ENCODE data around the gene ANKRD11.
"Not testable (repeated sequence)": the region's sequence is repeated elsewhere in the genome, so short reads cannot be mapped to it uniquely, and the experiment has no call there.

ANKRD11 gene

DNA sequence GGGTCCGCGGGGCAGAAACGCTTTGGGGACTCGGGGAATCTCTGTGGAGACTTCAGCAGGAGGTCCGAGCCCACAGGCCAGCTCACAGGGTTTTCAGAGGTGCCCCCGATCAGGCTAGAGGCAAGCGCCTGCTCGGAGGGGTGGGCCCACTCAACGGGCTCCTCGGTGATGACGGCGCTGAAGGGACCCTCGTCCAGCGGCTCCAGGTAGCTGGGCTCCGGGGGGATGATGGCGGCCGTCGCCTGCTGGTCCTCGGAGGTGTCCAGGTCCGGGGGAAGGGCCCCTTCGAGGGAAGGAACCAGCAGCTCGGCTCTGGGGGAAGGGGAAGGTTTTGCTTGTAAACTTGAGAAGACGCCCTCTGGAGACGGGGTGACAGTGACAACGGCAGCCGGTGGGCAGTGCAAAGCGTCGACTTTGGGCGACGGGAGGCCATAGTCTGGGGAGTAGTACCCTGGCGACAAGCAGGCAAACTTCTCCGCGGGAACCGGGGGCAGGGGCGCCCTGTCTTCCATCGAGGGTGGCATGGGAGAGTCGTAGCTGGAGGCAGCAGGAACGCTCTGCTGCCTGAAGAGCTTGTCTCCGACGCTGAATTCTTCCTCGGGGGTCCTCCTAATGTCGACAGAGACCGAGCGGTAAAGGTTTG is 209.7 kb downstream of the ANKRD11 start:
- DNase-seq (ENCODE audit: low read depth) = no peak

GRCh38 chr16:89279666-89280481 is 210.5 kb downstream of the ANKRD11 start:
- no peak for DNase-seq (ENCODE audit: low read depth)

DNA sequence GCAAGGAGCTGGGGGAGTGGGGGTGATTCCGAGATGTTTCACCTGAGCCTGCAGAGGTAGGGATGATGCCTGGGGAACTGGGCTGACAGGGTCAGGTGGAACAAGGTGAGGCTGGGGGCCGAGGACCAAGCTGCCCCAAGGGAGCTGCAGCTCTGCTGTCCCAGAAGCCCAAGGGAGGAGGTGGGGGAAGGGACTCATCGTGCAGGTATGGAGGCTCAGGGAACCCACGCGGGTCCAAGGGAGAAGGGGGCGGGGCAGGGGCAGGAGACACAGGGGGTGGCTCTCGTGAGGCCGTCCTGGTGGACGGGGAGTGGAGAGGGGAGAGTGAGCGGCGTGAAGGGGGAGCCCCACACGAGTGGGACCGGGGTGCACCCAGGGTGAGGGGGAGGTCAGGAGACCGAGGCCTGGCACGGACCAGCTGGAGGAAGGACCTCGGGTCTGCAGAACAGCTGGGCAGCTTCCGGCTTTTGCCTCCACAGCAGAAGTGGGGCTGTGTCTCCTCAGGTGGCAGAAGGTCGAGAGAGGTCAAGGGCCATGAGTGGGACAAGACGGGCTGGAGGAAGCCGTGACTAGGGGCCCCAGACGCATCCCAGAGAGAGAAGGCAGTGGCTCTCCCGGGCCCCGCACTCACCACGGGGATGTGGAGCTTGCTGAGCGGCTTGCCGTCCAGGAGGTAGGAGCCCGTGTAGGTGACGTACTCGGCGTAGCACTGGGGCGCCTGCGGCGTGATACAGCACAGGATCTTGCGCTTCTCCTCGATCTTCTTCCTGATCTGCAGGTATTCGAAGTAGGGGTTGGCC is 211.7 kb downstream of the ANKRD11 start:
- DNase-seq (ENCODE audit: low read depth) = no peak

DNA sequence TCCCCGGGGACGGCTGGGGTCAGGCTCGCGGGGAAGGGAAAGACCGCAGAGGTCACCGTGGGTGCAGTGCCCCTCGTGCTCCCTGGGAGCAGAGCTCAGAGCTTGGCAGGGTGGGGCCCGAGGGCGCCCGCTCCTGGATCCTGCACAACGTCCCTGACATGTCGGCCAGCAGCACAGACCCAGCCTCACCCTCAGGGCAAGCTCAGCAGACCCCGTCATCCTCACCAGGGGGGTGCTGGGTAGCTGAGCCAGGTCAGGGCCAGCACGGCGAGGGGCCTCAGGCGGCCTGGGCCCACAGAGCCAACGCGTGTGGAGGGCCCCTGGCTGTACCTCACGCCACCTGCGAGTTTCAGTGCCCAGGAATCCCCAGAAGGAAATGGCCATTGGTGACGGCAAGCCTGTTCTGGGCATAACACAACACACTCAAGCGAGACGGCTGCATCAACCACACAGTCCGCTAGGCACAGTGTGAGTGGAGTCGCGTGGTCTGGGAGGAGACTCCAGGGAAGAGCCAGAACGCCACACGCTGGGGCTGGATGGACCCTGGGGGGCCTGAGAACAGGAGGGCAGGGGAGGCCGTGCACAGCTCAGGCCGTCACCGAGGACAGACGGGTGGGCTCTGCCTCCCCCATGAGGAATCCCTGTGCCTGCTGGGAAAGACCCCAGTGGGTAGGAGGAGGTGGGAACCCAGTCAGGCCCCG is 212.6 kb downstream of the ANKRD11 start:
- no peak for DNase-seq (ENCODE audit: low read depth)

DNA sequence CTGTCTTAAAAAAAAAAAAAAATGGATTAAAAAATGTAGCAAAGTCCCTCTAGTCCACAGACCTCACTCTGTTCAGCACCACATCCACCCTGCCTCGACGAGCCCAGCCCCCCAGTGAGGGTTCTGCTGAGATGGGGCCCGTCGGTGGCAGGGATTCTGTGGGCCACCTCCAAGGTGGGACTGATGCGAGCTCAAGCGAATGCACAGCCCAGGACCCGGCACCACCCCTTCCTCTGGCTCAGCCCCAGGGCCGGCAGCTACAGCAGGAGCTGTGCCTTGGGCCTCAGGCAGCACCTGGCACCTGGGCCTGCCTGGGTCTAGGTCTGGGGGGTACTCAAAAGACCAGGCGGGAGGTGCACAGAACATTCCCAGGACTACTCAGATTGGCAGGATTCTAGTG is 213.3 kb downstream of the ANKRD11 start:
- DNase-seq (ENCODE audit: low read depth) = no peak

DNA sequence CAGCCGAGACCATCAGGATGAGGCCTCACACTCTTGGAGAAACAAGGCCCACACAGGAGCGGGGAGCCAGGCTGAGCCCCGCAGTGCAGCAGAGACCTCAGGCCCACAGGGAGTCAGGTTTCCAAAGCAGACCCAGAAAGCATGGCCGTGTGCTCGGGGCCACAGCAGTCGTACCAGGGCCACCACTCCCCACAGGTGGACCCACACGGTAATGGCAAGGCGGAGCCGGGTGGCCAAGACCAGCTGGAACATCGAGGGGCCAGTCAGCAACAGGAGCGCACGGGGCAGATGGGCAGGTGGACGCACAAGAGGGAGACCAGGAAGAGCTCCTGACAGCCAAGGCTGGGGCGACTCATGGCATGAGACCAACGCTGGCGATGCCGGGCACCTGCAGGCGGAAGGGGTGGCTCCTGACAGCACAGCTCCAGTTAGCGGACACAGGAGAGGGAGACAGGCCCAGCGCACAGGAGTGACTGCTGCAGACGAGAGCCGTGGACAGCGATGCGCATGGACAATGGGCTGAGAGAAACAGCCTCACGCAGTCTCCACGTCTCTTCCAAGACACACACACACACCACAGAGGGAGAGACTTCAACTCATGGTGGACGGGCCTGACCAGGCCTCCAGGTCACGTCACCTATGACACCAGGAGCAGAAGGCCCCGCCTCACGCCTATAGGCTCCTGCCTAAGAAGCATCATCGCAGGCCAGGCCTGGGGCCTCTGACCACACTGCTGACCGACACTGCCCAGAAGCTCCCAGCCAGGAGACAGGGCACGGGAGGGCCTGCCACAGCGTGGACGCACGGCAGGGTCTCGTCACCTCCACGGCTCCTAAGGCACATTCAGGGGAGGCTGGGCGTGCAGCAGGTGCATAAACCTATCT is 214.3 kb downstream of the ANKRD11 start:
- no peak for DNase-seq (ENCODE audit: low read depth)

GRCh38 chr16:89275284-89275584 is 215.1 kb downstream of the ANKRD11 start:
- DNase-seq (ENCODE audit: low read depth) = no peak

DNA sequence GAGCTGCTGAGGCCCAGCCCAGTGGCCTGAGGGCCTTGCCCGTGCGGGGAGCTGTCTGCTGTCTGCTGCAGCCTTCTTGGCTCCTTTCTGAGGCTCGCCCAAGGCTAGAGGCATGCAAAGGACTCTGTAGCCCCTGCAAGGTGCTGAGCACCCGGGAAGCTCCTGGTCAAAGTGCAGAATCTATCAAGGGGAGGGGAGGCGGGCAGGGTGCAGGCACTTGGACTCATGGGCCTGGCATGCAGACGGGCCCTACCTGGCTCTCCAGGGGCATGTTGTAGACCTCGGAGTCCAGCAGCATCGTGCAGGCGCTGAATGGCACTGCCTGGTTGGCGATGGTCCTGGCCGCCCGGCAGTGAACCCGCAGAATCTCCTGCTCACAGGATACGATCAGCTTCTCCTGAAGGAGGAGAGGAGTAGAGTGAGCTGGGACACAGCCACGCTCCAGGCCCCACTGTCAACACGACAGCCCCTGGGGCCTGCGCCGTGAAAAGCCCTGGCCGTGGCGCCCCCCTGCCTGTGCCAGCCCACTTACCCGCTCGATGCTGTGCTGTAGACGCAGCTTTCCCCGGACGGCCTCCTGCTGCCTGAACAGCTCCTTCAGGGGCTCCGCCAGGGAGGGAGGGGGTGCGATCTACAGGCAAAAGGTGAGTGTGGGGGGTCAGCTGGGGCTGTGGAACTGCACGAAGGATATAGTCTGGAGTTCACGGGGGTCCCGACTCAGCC is 215.6 kb downstream of the ANKRD11 start:
- no peak for DNase-seq (ENCODE audit: low read depth)

DNA sequence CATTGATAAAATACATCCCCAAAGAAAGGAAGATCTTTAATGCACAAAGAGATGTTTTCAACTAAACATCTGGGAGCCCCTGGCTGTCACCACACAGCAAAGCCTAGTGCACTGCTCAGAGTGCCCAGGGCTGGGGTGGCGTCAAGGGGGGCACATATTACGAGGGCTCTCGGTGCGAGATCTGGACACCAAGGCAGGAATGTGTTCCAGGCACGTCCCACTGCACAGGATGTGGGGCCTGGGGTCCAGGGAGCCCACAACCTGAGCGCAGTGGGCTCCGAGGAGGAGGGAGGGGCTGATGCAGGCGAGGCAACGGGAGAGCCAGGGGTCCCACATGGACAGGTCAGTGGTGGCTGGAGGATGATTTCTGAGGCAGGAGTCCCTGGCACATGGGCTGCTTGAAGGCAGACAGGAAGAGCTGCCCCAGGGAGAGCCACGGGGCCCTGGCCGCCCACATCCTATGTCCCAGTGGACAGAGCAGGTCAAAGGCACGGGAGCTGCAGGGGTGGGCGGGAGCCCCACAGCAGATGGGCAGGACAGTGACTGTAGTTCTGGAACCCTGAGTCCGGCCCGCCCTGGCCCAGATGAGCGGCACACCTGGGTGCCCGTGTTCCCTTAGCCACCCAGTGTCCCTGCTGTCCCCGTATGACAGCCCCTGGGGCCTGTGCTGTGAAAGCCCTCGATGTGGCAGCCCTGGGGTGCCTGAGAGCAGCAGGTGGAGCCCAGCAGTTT is 216.5 kb downstream of the ANKRD11 start:
- no peak for DNase-seq (ENCODE audit: low read depth)

DNA sequence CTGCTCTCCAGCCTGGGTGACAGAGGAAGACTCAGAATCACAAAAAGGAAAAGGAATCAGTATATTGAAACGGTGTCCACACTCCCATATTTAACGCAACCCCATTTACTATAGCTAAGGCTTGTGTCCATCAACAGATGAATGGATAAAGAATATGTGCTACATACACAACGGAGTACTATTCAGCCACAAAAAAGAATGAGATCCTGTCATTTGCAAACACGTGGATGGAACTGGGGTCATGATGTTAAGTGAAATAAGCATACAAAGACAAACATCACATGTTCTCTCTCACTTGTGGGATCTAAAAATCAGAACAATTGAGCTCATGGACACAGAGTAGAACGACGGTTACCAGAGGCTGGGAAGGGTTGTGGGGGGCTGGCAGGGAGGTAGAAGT is 217.7 kb downstream of the ANKRD11 start:
- DNase-seq (ENCODE audit: low read depth) = no peak

- DNase-seq (ENCODE audit: low read depth) = no peak
These were observed 219.6 kb downstream of the ANKRD11 start for GRCh38 chr16:89270666-89271345.

GRCh38 chr16:89269805-89270665 is 220.3 kb downstream of the ANKRD11 start:
- no peak for DNase-seq (ENCODE audit: low read depth)

GRCh38 chr16:89268987-89269735 is 221.2 kb downstream of the ANKRD11 start:
- peak; percentile 70 for DNase-seq (ENCODE audit: low read depth)

DNA sequence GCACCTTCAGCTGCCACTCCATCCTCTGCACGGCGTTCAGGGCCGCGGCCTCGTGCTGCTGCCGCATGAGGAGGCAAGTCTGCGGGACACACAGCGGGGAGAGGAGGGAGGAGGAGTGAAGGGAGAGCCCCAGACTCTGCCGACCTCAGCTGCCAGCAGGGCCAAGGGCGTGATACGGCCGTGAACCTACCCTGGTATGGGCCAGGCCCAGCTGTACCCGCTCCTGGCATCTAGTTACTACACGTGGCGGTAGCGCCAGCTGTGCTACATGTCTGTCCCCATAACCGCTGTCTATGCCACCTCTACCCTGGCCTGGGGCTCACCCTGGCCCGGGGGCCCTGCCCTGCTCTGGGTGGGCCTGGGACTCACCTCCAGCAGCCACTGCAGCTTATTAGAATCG is 221.8 kb downstream of the ANKRD11 start:
- DNase-seq (ENCODE audit: low read depth) = no peak

GRCh38 chr16:89267746-89268145 is 222.6 kb downstream of the ANKRD11 start:
- DNase-seq (ENCODE audit: low read depth) = not testable (repeated sequence)

DNA sequence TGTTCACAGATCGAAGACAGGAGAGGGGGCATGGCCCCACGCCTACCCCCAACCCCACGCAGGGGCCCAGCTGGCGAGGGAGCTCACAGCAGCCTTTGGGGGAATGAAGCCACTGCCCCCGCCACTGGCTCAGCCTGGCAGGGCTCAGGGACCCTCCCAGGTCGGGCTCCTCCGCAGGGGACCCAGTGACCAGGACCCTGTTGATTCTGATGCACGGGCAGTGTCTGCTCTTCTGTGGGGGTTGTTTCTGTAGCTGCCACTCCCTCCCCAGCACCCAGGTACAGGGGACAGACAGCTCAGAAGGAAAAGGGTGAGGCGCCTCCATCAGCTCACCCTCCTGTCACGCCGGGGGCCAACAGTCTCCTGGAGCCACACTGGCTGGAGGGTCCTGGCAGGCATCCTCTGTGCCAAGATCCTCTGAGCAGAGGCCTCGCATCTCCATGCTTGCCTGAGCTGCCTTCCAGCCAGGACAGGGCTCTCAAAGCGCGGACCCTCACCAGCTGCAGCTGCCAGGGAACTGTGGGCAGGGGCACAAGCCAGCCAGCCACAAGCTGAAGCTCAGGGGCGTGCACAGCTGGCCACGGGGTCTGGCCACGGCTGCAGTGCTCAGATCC is 223.7 kb downstream of the ANKRD11 start:
- DNase-seq (ENCODE audit: low read depth) = no peak

DNA sequence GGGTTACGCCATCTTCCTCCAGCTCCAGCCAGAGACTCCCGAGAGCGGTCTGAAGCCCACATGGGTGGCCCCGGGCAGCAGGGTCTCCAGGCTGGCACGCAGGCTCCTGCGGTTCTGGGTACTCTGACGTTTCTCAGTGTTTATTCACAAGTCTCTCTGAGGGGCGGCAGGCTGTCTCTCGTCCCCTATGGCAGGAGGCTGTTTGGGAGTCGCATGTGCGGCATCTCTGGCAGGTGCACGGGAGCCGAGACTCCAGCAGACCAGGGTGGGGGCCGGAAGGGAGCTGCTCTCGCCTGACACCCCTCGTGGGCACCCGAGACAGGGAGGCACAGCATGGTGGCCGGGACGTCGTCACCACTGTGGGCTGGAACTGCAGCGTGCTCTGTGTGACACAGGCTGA is 224.7 kb downstream of the ANKRD11 start:
- DNase-seq (ENCODE audit: low read depth) = no peak
